Measurements from ENCODE around the gene SWI5.

The SWI5 gene

GRCh38 chr9:128244091-128244836, 31.8 kb upstream of the SWI5 start:
- Histone ChIP-seq H3K36me3 (ENCODE audit: control insufficient read depth, insufficient read depth, low read length) (peaks cover 5% of the 10 kb centered on the region), H3K9me3 (ENCODE audit: control insufficient read depth, low read length) (no peaks in the 10 kb centered on the region), H3K27ac (ENCODE audit: low read depth, low read length, severe bottlenecking) (peak overlapping the region; percentile 74), H3K4me1 (ENCODE audit: control insufficient read depth, insufficient read depth, low read length, poor library complexity, severe bottlenecking) (peaks cover 34% of the 10 kb centered on the region), H3K4me3 (ENCODE audit: extremely low read depth, insufficient read depth, low read length, poor library complexity, severe bottlenecking) (no peak overlapping the region)
- WGBS, 2 experiments (ENCODE audit: insufficient coverage in 2 of 2): 92 to 95% methylated on average over 6 to 7 of the region's 13 CpGs

DNA sequence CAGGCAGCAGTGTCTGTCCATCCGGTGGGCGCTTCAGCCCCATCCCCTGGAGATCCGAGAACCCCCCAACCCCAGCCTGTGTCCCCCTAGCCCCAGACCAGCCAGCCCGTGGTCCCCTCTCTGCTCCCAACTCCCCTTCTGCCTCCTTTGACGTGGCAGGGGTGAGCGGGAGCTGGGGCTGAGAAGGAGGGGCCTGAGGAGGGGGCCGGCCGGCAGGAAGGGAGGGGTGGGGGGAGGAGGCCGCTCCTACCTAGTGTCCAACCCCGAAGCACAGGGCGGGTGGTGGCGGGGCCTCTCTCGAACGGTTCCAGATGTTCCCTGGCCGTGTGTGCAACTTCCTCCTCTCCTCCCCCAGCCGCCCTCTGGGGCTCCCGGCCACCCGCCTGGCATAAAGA, 31.2 kb upstream of the SWI5 start:
- Histone ChIP-seq H3K4me1 (ENCODE audit: control insufficient read depth, insufficient read depth, low read length, poor library complexity, severe bottlenecking) (peaks cover 34% of the 10 kb centered on the region), H3K9me3 (ENCODE audit: control insufficient read depth, low read length) (no peaks in the 10 kb centered on the region), H3K4me3 (ENCODE audit: extremely low read depth, insufficient read depth, low read length, poor library complexity, severe bottlenecking) (no peak overlapping the region), H3K36me3 (ENCODE audit: control insufficient read depth, insufficient read depth, low read length) (peaks cover 5% of the 10 kb centered on the region), H3K27ac (ENCODE audit: low read depth, low read length, severe bottlenecking) (peak overlapping the region; percentile 88)
- 28 to 100% methylated on average over 2 to 8 of the region's 18 CpGs for WGBS, 2 experiments (ENCODE audit: insufficient coverage in 2 of 2)

DNA sequence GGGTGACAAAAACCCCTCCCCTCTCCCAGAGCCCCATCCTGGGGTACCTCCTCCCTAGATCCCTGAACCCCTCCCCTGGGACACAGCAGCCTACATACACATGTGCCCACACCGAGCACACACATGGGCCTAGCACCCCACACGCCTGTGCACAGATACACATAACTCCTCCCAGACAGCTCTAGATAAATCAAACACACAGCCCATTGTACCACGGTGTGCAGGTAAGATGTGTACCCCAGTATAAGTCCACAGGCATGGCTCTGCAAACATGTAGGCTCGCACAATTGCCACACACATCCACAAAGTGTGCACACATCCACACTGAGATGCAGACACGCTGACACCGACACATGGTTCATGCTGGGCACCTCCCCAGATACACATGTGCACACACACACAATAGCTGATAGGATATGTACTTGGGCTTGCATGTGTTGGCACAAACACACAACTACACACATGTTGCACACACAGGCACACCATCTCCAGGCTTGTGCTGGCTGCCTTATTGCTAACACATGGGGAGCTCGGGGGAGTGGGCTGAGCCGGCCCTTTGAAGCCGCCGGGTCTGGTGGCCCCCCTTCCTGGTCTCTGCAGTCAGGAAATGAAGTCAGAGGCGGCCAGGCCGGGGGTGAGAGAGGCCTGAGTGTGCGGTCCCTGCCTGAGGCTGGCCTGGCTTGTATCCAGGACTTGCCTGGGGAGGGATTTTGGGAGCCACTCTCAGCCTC, 30.5 kb upstream of the SWI5 start:
- peaks cover 34% of the 10 kb centered on the region for H3K4me1 ChIP-seq (ENCODE audit: control insufficient read depth, insufficient read depth, low read length, poor library complexity, severe bottlenecking)
- peaks cover 7% of the 10 kb centered on the region for H3K36me3 ChIP-seq (ENCODE audit: control insufficient read depth, insufficient read depth, low read length)
- H3K4me3 ChIP-seq (ENCODE audit: extremely low read depth, insufficient read depth, low read length, poor library complexity, severe bottlenecking): no peak overlapping the region
- no peaks in the 10 kb centered on the region for H3K9me3 ChIP-seq (ENCODE audit: control insufficient read depth, low read length)
- peak overlapping the region; percentile 88 for H3K27ac ChIP-seq (ENCODE audit: low read depth, low read length, severe bottlenecking)
- WGBS, 2 experiments (ENCODE audit: insufficient coverage in 2 of 2): 43 to 48% methylated on average over 7 of the region's 13 CpGs

- peaks cover 7% of the 10 kb centered on the region for H3K36me3 ChIP-seq (ENCODE audit: control insufficient read depth, insufficient read depth, low read length)
- peak overlapping the region; percentile 88 for H3K27ac ChIP-seq (ENCODE audit: low read depth, low read length, severe bottlenecking)
- no peak overlapping the region for H3K4me3 ChIP-seq (ENCODE audit: extremely low read depth, insufficient read depth, low read length, poor library complexity, severe bottlenecking)
- no peaks in the 10 kb centered on the region for H3K9me3 ChIP-seq (ENCODE audit: control insufficient read depth, low read length)
- WGBS, 2 experiments (ENCODE audit: insufficient coverage in 2 of 2): 67 to 83% methylated on average over 1 of the region's 2 CpGs
- H3K4me1 ChIP-seq (ENCODE audit: control insufficient read depth, insufficient read depth, low read length, poor library complexity, severe bottlenecking): peaks cover 38% of the 10 kb centered on the region
Measured at GRCh38 chr9:128246471-128246870, 29.6 kb upstream of the SWI5 start.

DNA sequence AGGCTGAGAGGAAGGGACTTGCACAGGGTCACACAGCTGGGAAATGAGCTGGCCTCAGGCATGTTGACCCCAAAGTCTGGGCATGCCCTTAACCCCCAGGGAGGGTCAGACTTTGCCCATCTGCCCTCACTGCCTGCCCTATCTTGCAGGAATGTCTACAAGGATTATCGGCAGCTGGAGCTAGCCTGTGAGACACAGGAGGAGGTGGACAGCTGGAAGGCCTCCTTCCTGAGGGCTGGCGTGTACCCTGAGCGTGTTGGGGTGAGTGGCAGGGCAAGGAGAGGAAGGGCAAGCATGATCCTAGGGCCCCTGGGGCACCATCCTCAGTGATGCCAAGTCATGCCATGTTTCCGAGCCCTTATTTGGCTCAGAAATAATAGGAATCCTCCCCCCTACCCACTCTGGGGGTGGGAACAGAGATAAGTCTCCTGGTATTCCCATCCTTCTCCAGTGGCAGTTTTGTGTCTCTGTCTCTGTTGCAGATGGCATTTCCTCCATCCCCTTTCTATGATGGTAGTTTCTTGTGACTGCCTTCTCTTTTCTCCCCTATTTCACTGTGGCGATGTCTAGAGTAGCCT, 28.8 kb upstream of the SWI5 start:
- Histone ChIP-seq H3K36me3 (ENCODE audit: control insufficient read depth, insufficient read depth, low read length) (peaks cover 7% of the 10 kb centered on the region), H3K4me1 (ENCODE audit: control insufficient read depth, insufficient read depth, low read length, poor library complexity, severe bottlenecking) (peaks cover 43% of the 10 kb centered on the region), H3K4me3 (ENCODE audit: extremely low read depth, insufficient read depth, low read length, poor library complexity, severe bottlenecking) (no peak overlapping the region), H3K9me3 (ENCODE audit: control insufficient read depth, low read length) (no peaks in the 10 kb centered on the region), H3K27ac (ENCODE audit: low read depth, low read length, severe bottlenecking) (no peak overlapping the region)
- WGBS, 2 experiments (ENCODE audit: insufficient coverage in 2 of 2): 92 to 93% methylated on average over 3 of the region's 5 CpGs

DNA sequence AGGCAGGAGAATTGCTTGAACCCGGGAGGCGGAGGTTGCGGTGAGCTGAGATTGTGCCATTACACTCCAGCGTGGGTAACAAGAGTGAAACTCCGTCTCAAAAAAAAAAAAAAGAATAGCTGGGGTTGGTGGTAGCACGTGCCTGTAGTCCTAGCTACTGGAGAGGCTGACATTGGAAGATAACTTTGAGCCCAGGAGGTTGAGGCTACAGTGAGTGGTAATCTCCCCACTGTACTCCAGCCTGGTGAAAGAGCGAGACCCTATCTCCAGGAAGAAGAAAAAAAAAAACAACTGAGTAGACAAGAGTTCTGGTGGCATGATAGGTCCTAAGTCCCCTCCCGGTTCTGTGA, 26.5 kb upstream of the SWI5 start:
- Histone ChIP-seq H3K9me3 (ENCODE audit: control insufficient read depth, low read length) (no peaks in the 10 kb centered on the region), H3K4me1 (ENCODE audit: control insufficient read depth, insufficient read depth, low read length, poor library complexity, severe bottlenecking) (peaks cover 30% of the 10 kb centered on the region), H3K27ac (ENCODE audit: low read depth, low read length, severe bottlenecking) (no peak overlapping the region), H3K36me3 (ENCODE audit: control insufficient read depth, insufficient read depth, low read length) (peaks cover 11% of the 10 kb centered on the region), H3K4me3 (ENCODE audit: extremely low read depth, insufficient read depth, low read length, poor library complexity, severe bottlenecking) (no peak overlapping the region)
- WGBS, 2 experiments (ENCODE audit: insufficient coverage in 2 of 2): 94 to 97% methylated on average over 6 of the region's 8 CpGs

GRCh38 chr9:128249908-128250838, 25.9 kb upstream of the SWI5 start:
- no peaks in the 10 kb centered on the region for H3K9me3 ChIP-seq (ENCODE audit: control insufficient read depth, low read length)
- no peak overlapping the region for H3K27ac ChIP-seq (ENCODE audit: low read depth, low read length, severe bottlenecking)
- no peak overlapping the region for H3K4me3 ChIP-seq (ENCODE audit: extremely low read depth, insufficient read depth, low read length, poor library complexity, severe bottlenecking)
- peaks cover 17% of the 10 kb centered on the region for H3K36me3 ChIP-seq (ENCODE audit: control insufficient read depth, insufficient read depth, low read length)
- WGBS, 2 experiments (ENCODE audit: insufficient coverage in 2 of 2): 85 to 88% methylated on average over 42 to 80 of the region's 81 CpGs
- H3K4me1 ChIP-seq (ENCODE audit: control insufficient read depth, insufficient read depth, low read length, poor library complexity, severe bottlenecking): peaks cover 28% of the 10 kb centered on the region

DNA sequence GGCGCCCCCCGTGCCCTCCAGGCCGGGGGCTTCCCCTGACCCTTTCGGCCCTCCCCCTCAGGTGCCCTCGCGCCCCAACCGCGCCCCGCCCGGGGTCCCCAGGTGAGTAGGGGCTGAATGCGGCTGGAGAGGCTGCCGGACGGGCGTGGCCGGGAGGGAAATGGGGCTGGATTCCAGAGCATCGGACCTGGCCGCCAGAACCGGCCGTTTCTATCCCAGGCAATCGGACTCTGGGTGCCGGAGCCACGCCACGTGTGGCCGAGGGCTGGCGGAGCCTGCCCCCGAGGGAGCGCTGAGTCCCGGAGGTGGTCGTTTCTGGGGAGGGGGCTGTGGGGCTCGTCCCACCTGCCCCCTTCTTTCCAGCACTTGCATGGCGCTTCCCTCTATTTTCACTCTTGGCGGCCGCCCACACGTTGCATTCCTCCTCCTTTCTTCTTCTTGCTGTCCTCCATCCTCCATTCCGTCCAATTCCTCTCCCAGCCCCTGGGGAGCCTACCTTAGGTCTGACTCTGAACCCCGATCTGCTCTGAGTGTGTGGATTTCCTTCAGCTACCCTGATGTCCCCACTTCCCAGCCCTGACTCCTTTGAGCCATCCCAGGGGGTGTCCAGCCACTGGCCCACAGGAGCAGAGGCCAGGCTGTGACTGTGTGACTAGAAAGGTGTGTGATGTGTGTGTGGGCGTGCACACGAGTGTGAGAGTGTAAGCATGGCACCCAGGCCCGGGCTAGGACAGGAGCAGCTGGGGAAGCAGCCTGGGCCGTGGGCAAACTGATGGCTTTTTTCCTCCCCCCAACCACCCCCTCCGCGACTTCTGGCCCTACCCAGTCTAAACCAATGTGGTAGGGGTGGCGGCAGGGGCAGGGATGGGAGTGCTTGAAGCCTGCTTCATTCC, 25.0 kb upstream of the SWI5 start:
- H3K4me3 ChIP-seq (ENCODE audit: extremely low read depth, insufficient read depth, low read length, poor library complexity, severe bottlenecking): no peak overlapping the region
- H3K9me3 ChIP-seq (ENCODE audit: control insufficient read depth, low read length): no peaks in the 10 kb centered on the region
- peaks cover 22% of the 10 kb centered on the region for H3K4me1 ChIP-seq (ENCODE audit: control insufficient read depth, insufficient read depth, low read length, poor library complexity, severe bottlenecking)
- peaks cover 25% of the 10 kb centered on the region for H3K36me3 ChIP-seq (ENCODE audit: control insufficient read depth, insufficient read depth, low read length)
- peak overlapping the region; percentile 41 for H3K27ac ChIP-seq (ENCODE audit: low read depth, low read length, severe bottlenecking)
- 89 to 90% methylated on average over 29 to 32 of the region's 43 CpGs for WGBS, 2 experiments (ENCODE audit: insufficient coverage in 2 of 2)

DNA sequence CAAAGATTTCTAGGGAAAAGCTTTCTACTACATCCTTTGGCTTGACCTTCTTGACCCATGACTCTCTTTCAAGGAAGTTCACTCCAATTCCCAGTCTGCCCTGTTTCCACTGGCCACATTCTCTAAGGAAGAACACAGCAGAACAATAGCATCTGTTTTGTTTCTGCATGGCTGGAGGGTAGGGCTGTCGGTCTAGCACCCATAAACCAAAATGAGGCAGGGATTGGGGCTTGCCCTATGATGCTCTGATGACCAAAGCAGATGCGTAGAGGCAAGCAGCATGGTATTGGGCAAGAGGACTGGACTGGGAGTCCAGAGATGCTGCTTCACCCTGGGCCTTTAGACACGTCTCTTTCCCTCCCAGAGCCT, 24.4 kb upstream of the SWI5 start:
- WGBS, 2 experiments (ENCODE audit: insufficient coverage in 2 of 2): 86 to 95% methylated on average over 1 to 2 of the region's 3 CpGs
- peak overlapping the region; percentile 41 for H3K27ac ChIP-seq (ENCODE audit: low read depth, low read length, severe bottlenecking)
- H3K4me3 ChIP-seq (ENCODE audit: extremely low read depth, insufficient read depth, low read length, poor library complexity, severe bottlenecking): no peak overlapping the region
- H3K9me3 ChIP-seq (ENCODE audit: control insufficient read depth, low read length): no peaks in the 10 kb centered on the region
- H3K4me1 ChIP-seq (ENCODE audit: control insufficient read depth, insufficient read depth, low read length, poor library complexity, severe bottlenecking): peaks cover 16% of the 10 kb centered on the region
- H3K36me3 ChIP-seq (ENCODE audit: control insufficient read depth, insufficient read depth, low read length): peaks cover 30% of the 10 kb centered on the region
